Activated T-helper 2 cell treated with anti-CD3 and anti-CD28 coated beads, Interferon-gamma antibody, Interleukin-2, Interleukin-4, amounts not matched to agents 10 μg/mL and 5 μg/mL and 100 μg/mL, durations not matched to agents 14 hours and 24 hours and 36 hours (primary cell): ENCODE results near the gene FN3KRP. TPM values are rescaled to one million over a fixed set of nuclear protein-coding genes. Genes with fewer than 3 reads are reported as not detected.
"Not testable (repeated sequence)": the region's sequence is repeated elsewhere in the genome, so short reads cannot be mapped to it uniquely, and the experiment has no call there.

Source experiments
- DNase-seq: peaks from one replicate; pipeline ENCODE4 v3.0.0; 2021; ENCODE audit warnings: low spot score
- H3K27ac Mint-ChIP-seq: one replicate; pipeline ENCODE4 v1.8.0; 2021; ENCODE audit warnings: mixed read lengths
- H3K27me3 Mint-ChIP-seq: one replicate; pipeline ENCODE4 v1.8.0; 2021; ENCODE audit warnings: low read depth, mixed read lengths
- H3K36me3 Mint-ChIP-seq: one replicate; pipeline ENCODE4 v1.8.0; 2021; ENCODE audit warnings: low read depth, mixed read lengths
- H3K4me1 Mint-ChIP-seq: one replicate; pipeline ENCODE4 v1.8.0; 2021; ENCODE audit warnings: low read depth, mixed read lengths
- H3K4me3 Mint-ChIP-seq: one replicate; pipeline ENCODE4 v1.8.0; 2021; ENCODE audit warnings: low read depth, mild to moderate bottlenecking, moderate library complexity, mixed read lengths
- H3K9me3 Mint-ChIP-seq: one replicate; pipeline ENCODE4 v1.8.0; 2021; ENCODE audit warnings: mixed read lengths
- intact Hi-C: fragments of 100-400 bp; cut with micrococcal nuclease; formaldehyde crosslinking; loops from one replicate; pipeline ENCODE4 v1.15.1; 2023
- total RNA-seq: library from RNA; stranded (reverse); gene quantifications from 2 replicates; pipeline ENCODE4 v1.2.3, GENCODE V29; 2022

The FN3KRP gene
- total RNA-seq, 1 donor from 2014 or later: 39.6 TPM

DNA sequence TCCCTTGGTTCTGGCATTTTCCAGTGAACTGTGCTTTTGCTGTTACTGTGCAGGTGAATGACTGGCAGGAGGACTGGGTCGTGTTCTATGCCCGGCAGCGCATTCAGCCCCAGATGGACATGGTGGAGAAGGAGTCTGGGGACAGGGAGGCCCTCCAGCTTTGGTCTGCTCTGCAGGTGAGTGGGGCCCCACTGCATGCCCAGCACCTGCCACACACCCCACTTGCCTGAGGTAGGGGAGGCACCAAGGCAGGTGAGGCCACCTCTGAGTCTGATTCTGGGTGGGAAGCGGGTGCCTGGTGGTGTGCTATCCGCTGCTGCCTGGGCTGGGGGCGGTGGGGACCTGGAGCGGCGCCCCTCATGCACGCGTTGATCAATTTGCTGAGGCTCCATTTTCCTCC is 9.9 kb downstream of the FN3KRP start:
- no peaks in the 10 kb centered on the region for H3K4me1 Mint-ChIP-seq
- H3K27ac Mint-ChIP-seq: no peak overlapping the region
- intact Hi-C loops: no loop called here
- H3K27me3 Mint-ChIP-seq: no peaks in the 10 kb centered on the region
- H3K9me3 Mint-ChIP-seq: no peaks in the 10 kb centered on the region
- DNase-seq: no peak
- no peak overlapping the region for H3K4me3 Mint-ChIP-seq
- peaks cover 36% of the 10 kb centered on the region for H3K36me3 Mint-ChIP-seq

DNA sequence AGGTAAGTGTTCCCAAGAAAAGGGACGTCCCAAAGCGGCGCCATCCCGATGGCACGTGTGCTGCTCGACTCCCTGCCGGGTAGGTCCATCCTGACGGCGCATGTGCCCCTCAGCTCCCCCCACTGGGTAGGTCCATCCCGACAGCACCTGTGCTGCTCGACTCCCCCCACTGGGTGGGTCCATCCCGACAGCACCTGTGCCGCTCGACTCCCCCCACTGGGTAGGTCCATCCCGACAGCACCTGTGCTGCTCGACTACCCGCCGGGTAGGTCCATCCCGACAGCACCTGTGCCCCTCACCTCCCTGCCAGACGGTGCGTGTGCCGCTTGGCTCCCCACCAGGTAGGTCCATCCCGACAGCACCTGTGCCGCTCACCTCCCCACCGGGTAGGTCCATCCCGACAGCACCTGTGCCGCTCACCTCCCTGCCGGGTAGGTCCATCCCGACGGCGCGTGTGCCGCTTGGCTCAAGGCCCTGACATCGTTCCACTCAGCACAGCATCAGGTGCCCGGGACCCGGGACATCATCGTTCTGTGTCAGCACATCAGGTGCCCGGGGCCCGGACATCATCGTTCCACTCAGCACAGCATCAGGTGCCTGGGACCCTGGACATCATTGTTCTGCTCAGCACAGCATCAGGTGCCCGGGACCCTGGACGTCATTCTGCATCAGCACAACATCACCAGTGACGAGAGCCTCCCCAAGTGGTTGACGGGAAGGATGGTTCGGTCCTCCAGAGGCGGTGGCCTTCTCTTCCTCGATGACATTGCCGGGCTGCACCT is 13.2 kb downstream of the FN3KRP start:
- intact Hi-C loops: no loop called here
- H3K27me3 Mint-ChIP-seq: no peaks in the 10 kb centered on the region
- no peaks in the 10 kb centered on the region for H3K4me1 Mint-ChIP-seq
- peaks cover 7% of the 10 kb centered on the region for H3K9me3 Mint-ChIP-seq
- peaks cover 45% of the 10 kb centered on the region for H3K36me3 Mint-ChIP-seq
- H3K4me3 Mint-ChIP-seq: no peak overlapping the region
- DNase-seq: no peak
- no peak overlapping the region for H3K27ac Mint-ChIP-seq

DNA sequence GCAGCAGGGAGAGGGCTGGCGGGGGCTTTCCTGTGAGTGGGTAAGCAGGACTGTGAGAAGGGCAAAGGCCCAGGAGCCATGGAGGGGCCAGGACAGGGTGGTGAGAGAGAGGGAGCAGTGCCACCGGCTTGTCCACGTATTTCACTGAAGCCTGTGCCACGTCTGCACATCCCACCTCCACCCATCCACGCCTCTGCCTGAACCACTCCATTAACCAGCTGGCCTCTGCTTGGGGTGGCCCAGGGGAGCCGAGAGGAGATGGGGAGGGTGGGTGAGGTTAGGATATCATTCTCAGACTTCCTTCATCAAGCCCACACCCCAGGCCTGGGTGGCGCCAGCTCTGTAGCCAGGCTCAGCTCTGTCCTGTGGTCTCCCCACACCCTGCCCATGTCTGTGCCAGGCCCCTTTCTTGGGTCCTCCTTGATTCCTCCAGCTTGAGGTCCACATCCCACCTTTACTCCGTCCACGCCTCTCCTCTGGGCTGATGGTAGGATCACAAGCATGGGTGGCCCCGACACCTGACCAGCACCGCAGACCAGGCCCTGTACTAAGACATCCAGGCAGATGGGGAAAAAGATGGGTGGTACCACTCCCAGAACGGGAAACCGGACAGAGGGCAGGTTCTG is 15.7 kb downstream of the FN3KRP start:
- Mint-ChIP-seq H3K27ac (no peak overlapping the region), H3K27me3 (no peaks in the 10 kb centered on the region), H3K9me3 (peaks cover 7% of the 10 kb centered on the region), H3K36me3 (peaks cover 39% of the 10 kb centered on the region), H3K4me1 (no peaks in the 10 kb centered on the region), H3K4me3 (no peak overlapping the region)
- DNase-seq: no peak
- intact Hi-C loops: no loop called here

DNA sequence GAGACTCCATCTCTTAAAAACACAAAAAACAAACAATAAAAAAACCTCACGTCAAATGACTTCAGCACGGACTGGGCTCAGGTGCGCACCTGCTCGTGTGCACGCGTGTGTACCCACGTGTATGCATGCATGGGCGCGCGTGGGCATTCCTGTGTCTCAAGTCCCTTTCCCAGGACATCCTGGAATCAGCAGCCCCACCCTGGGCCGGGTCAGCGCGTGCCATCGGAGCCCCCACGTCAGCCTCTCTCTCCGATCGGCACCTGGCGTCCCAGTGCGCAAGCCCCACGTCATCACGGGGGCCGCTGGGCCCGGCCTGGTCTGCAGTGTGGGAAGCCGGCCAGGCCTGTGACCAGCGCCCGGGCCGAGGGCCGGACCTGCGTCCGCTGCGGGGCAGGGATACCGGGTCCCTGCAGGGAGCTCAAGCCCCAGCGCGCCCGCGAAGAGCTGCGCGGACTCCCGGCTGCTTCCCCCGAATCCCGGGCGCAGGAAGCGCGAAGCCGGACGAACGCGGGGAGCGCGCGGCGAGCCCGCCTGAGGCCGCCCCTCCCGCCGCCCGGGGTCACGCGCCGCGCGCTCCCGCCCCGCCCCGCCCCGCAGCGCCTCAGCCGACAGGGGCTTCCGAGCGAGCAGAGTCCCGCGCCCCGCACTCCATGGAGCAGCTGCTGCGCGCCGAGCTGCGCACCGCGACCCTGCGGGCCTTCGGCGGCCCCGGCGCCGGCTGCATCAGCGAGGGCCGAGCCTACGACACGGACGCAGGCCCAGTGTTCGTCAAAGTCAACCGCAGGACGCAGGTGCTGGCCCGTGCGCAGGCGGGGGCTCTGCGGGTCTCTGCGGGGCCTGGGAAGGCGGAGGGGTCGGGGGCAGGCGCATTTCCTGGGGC is 18.7 kb downstream of the FN3KRP start, which contains the start of gene FN3K:
Gene FN3K, plus strand, starts transcription at position 629 of the 880 bp plus-strand sequence. Its CDS starts 22 bp downstream, at position 651.
- Mint-ChIP-seq H3K4me3 (peak within 1 kb of the TSS; percentile 54), H3K36me3 (peaks cover 43% of the 10 kb centered on the region), H3K27ac (no peak within 1 kb of the TSS), H3K9me3 (peaks cover 12% of the 10 kb centered on the region), H3K4me1 (no peaks in the 10 kb centered on the region), H3K27me3 (no peaks in the 10 kb centered on the region)
- DNase-seq: no peak
- intact Hi-C loops: no loop called here

DNA sequence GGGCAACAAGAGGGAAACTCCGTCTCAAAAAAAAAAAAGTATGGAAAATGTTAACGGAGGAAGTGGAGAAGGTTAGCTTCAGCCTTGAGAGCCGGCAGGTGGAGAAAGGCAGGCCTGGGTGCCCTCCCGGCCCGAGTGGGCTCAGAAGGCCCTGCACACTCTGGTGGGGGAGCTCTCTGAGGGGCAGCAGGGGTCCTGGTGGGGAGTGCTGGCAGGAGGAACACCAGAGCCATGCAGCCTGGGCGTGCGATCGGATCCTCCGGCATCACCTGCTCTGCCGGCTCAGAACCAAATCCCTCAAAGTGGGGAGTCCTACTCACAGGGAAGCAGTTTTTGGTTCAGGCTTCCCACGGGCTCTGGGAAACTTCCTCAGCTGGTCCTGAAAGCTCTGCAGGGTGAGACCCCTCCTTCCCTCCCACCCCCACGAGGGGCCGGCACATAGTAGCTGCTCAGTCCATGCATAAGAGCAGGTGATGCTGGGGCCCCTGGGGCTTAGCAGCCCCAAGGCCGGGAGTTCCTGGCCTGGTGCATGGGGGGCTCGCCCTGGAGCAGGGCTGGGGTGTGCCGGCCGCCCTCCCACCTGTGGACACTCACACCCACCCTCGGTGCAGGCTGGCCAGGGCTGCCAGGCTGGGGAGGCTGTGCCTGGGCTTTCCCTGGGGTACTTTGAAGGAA is 20.1 kb downstream of the FN3KRP start:
- no peak for DNase-seq
- H3K4me3 Mint-ChIP-seq: peak overlapping the region; percentile 54
- H3K36me3 Mint-ChIP-seq: peaks cover 48% of the 10 kb centered on the region
- peaks cover 26% of the 10 kb centered on the region for H3K9me3 Mint-ChIP-seq
- H3K27me3 Mint-ChIP-seq: no peaks in the 10 kb centered on the region
- intact Hi-C loops: no loop called here
- H3K4me1 Mint-ChIP-seq: no peaks in the 10 kb centered on the region
- H3K27ac Mint-ChIP-seq: no peak overlapping the region

DNA sequence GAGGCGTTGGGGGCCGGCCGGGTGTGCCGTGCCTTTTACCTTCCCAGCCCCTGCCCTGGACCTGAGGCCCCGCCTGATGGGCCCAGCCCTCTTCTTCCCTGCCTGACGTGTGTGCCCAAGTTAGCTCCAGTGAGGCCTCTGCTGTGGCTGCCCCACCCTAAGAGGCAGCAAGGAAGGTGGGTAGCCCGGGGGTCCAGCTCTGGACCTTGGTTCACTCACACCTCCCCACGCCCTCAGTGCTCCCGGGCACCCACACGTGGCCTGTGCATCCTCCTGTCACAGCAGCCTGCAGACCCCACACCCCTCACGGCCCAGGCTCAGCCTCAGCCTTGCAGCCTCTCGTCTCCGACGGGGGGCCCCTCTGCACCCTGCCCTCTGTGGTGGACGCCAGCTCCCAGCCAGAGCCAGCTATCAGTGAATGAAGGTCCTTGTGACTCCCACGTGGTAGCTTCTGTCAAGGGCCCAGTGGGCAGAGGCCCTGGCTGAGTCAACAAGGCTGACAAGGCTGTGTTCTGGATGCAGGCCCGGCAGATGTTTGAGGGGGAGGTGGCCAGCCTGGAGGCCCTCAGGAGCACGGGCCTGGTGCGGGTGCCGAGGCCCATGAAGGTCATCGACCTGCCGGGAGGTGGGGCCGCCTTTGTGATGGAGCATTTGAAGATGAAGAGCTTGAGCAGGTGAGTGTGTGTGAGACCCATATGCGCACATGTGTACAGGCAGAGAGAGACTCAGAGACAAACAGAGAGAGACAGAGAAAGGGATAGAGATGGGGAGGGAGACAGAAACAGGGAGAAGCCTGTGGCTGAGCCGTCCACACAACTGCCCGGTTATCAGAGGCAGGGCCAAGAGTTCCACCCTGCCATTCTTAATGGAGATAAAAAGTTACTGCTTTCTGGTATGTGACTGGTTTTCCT is 21.7 kb downstream of the FN3KRP start:
- H3K27ac Mint-ChIP-seq: no peak overlapping the region
- peaks cover 43% of the 10 kb centered on the region for H3K36me3 Mint-ChIP-seq
- H3K4me3 Mint-ChIP-seq: no peak overlapping the region
- no peaks in the 10 kb centered on the region for H3K27me3 Mint-ChIP-seq
- H3K4me1 Mint-ChIP-seq: no peaks in the 10 kb centered on the region
- intact Hi-C loops: no loop called here
- DNase-seq: no peak
- H3K9me3 Mint-ChIP-seq: peaks cover 25% of the 10 kb centered on the region

DNA sequence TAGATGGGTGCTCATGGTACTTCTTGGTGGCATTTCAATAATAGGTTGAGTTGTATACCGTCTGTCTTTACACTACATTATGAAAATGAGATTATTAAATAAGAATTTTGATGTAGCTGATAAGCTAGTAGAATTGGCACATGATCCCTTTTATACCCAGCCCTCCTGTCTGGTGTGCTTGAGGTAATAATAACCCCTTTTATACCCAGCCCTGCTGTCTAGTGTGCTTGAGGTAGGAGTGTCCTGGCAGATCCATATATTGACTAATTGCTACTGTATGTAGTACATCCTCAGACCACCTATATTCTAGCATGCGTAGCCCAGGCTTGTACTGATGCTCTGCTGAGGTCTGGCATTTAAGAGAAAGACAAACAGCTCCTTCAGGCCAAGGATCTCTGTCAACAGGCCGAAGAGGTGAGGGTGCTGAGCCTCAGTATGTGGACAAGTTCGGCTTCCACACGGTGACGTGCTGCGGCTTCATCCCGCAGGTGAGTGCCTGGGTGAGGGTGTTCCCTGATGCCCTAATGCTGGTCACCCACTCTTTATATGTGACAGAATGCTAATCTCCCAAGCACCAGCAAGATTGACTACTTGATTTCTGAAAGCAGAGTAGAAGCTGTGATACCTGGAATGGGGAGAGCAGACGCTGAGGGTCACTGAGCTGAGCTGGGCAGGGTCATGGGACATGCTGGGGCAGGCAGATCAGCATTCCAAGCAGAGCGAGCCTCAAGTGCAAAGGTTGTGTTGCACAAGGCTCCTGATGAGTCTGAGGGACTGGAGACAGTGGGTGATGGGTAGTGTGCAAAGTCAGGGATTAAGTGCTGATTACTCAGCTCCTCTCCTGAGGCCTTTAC is 24.6 kb downstream of the FN3KRP start:
- H3K27ac Mint-ChIP-seq: no peak overlapping the region
- no peak for DNase-seq
- H3K4me3 Mint-ChIP-seq: no peak overlapping the region
- intact Hi-C loops: no loop called here
- no peaks in the 10 kb centered on the region for H3K27me3 Mint-ChIP-seq
- peaks cover 23% of the 10 kb centered on the region for H3K9me3 Mint-ChIP-seq
- peaks cover 31% of the 10 kb centered on the region for H3K36me3 Mint-ChIP-seq
- H3K4me1 Mint-ChIP-seq: no peaks in the 10 kb centered on the region

DNA sequence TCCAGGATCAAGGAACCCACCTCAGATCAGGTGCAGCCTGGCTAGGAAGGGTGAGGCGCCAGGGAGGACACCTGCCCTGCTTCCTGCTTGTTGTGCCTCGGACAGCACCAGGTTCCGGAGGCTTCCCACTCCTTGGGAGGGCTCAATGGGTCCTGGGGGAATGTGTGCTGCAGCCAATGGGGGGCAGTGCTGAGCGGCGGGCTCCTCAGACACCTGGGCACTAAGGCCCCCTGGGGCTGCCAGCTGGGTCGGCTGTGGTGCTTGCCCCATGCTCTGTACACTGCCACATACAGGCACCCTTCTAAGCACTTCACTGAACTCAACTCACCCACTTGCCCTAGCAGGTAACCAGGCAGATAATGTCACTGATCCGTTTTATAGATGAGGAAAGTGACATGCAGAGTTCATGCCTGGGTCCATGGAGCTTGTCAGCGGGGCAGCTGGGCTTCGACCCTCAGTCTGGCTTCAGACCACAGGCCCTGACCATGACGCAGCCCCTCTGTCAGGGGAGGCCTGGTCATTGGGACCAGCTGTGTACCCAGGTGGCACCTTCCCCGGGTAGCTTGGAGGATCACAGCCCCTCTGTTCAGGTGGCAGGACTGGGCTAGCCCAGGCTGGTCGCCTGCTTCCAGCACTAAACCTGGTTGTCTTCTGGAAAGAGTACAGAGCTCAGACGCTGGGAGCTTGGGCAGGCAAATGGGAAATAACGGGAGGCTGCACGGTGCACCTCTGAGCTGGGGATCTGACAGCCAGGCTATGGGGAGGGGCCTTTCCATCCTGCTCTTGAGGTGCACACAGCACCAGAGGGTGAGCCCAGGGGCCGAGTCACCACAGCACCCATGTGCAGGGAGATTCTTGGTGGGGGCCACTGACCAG is 27.1 kb downstream of the FN3KRP start:
- no peak overlapping the region for H3K4me3 Mint-ChIP-seq
- DNase-seq: no peak
- no peaks in the 10 kb centered on the region for H3K27me3 Mint-ChIP-seq
- no peak overlapping the region for H3K27ac Mint-ChIP-seq
- peaks cover 29% of the 10 kb centered on the region for H3K36me3 Mint-ChIP-seq
- H3K4me1 Mint-ChIP-seq: no peaks in the 10 kb centered on the region
- H3K9me3 Mint-ChIP-seq: peaks cover 25% of the 10 kb centered on the region
- intact Hi-C loops: no loop called here

DNA sequence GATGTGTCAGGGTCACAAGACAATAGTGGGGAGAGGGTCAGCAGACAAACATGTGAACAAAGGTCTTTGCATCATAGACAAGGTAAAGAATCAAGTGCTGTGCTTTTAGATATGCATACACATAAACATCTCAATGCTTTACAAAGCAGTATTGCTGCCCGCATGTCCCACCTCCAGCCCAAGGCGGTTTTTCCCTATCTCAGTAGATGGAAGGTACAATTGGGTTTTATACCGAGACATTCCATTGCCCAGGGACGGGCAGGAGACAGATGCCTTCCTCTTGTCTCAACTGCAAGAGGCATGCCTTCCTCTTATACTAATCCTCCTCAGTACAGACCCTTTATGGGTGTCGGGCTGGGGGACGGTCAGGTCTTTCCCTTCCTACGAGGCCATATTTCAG is 28.2 kb downstream of the FN3KRP start:
- peaks cover 24% of the 10 kb centered on the region for H3K9me3 Mint-ChIP-seq
- H3K4me1 Mint-ChIP-seq, H3K27ac Mint-ChIP-seq, H3K27me3 Mint-ChIP-seq, H3K4me3 Mint-ChIP-seq, intact Hi-C loops, DNase-seq: not testable (repeated sequence)
- peaks cover 27% of the 10 kb centered on the region for H3K36me3 Mint-ChIP-seq

DNA sequence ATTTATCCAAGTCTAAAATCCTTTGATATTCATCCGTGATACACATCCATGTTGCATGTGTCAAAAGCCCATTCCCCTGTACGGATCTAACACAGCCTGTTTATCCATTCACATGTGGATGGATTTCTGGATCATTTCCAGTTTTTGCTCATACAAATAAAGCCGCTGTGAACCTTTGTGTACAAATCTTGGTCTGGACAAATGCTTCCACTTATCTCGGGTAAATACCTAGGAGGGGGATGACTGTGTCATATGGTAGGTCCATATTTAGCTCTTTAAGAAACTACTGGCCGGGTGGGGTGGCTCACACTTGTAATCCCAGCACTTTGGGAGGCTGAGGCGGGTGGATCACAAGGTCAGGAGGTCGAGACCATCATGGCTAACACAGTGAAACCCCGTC is 29.0 kb downstream of the FN3KRP start:
- no peaks in the 10 kb centered on the region for H3K27me3 Mint-ChIP-seq
- H3K4me1 Mint-ChIP-seq: no peaks in the 10 kb centered on the region
- H3K27ac Mint-ChIP-seq: no peak overlapping the region
- peaks cover 19% of the 10 kb centered on the region for H3K36me3 Mint-ChIP-seq
- DNase-seq: no peak
- H3K9me3 Mint-ChIP-seq: peaks cover 16% of the 10 kb centered on the region
- H3K4me3 Mint-ChIP-seq: no peak overlapping the region
- intact Hi-C loops: no loop called here
